ENCODE results near the gene CIB4. TPM values are rescaled to one million over a fixed set of nuclear protein-coding genes. Genes with fewer than 3 reads are reported as not detected.

The CIB4 gene
- total and polyA plus RNA-seq, 2 of the 13 experiments (the other 11 are each of a cell fraction or from before 2014, with no cell fraction given) = not detected

DNA sequence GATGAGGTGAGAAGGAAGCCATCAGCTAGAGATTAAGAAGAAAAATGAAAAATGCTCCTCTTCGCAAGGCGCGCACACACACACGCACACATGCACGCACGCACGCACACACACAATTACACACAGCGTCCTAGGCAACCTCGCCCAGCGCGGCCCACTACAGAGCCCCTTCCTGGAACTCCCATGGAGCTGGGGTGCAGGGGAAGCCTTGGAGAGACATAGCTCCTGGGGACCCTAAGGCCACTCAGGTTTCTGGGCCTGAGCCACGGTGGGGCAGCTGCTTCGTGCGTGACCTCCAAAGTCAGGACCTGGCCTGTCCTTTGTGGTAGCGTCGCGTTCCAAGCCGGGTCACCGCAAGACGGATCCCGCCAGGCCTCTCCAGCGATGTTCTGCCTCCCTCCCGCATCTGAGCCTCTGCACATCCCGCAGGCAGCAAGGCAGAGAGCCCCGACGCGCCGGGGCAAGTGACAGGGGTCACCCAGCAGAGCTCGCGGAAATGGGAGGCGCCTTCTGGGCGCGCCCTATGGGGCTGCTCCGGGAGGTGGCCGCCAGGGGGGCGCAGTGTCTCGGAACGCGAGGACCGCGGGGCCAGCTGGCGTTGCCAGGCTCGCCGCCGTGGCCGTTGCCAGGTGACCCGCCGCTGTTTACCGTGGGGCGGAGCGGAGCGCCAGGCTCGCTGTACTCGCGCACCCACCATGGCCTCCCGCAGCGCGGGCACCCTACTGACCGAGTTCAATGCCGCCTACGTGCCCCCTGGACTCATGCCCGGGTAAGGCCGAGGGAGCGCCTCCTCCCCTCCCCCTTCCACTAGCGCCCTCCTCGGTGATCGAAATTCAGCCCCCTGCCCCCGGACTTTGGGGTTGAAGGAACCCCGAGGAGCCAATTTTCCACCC lies 79.0 kb downstream of the CIB4 start (continued):
- TF ChIP-seq, protein P1, sequence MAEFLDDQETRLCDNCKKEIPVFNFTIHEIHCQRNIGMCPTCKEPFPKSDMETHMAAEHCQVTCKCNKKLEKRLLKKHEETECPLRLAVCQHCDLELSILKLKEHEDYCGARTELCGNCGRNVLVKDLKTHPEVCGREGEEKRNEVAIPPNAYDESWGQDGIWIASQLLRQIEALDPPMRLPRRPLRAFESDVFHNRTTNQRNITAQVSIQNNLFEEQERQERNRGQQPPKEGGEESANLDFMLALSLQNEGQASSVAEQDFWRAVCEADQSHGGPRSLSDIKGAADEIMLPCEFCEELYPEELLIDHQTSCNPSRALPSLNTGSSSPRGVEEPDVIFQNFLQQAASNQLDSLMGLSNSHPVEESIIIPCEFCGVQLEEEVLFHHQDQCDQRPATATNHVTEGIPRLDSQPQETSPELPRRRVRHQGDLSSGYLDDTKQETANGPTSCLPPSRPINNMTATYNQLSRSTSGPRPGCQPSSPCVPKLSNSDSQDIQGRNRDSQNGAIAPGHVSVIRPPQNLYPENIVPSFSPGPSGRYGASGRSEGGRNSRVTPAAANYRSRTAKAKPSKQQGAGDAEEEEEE (CRISPR knock-in tag; IDR thresholded peaks at IDR 0.05; ENCODE audit: borderline replicate concordance) = no peak
- 0 out of 2 replicates have a peak, but pooled peaks have one; percentile 56 for TF ChIP-seq ZNF780A (CRISPR knock-in tag; IDR thresholded peaks at IDR 0.05)
- TF ChIP-seq, protein P2, sequence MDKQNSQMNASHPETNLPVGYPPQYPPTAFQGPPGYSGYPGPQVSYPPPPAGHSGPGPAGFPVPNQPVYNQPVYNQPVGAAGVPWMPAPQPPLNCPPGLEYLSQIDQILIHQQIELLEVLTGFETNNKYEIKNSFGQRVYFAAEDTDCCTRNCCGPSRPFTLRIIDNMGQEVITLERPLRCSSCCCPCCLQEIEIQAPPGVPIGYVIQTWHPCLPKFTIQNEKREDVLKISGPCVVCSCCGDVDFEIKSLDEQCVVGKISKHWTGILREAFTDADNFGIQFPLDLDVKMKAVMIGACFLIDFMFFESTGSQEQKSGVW (CRISPR knock-in tag; IDR thresholded peaks at IDR 0.05; ENCODE audit: borderline replicate concordance) = no peak
- no peak for TF ChIP-seq ZNF335 (CRISPR knock-in tag; IDR thresholded peaks at IDR 0.05)
- peak; percentile 82 for TF ChIP-seq KDM2A (CRISPR knock-in tag; IDR thresholded peaks at IDR 0.05; ENCODE audit: borderline replicate concordance, low read depth)
- TF ChIP-seq POLR2AphosphoS5 (IDR thresholded peaks at IDR 0.05; ENCODE audit: low read depth, low read length) = no peak
- no peak for TF ChIP-seq JUNB (CRISPR knock-in tag; IDR thresholded peaks at IDR 0.05; ENCODE audit: borderline replicate concordance)
- 0 out of 2 replicates have a peak, but pooled peaks have one; percentile 46 for TF ChIP-seq CBFB (CRISPR knock-in tag; IDR thresholded peaks at IDR 0.05)
- TF ChIP-seq ZNF331 (CRISPR knock-in tag; IDR thresholded peaks at IDR 0.05) = peak; percentile 63; the same call in 1 of the 2 replicates
- TF ChIP-seq SALL2 (CRISPR knock-in tag; IDR thresholded peaks at IDR 0.05) = 0 out of 2 replicates have a peak, but pooled peaks have one; percentile 21
- no peak for TF ChIP-seq ZIK1 (CRISPR knock-in tag; IDR thresholded peaks at IDR 0.05; ENCODE audit: borderline replicate concordance, low read depth)
- peak; percentile 88 for TF ChIP-seq HNRNPL (IDR thresholded peaks at IDR 0.05; ENCODE audit: low read depth, low read length)
- no peak for TF ChIP-seq MEF2D (CRISPR knock-in tag; IDR thresholded peaks at IDR 0.05)
- TF ChIP-seq SOX13 (IDR thresholded peaks at IDR 0.05) = no peak
- TF ChIP-seq SOX13 (CRISPR knock-in tag; conservative IDR thresholded peaks at IDR 0.05 in 1 of 2, IDR thresholded peaks at IDR 0.05 in 1 of 2) = no peak
- no peak for TF ChIP-seq ZNF432 (CRISPR knock-in tag; IDR thresholded peaks at IDR 0.05; ENCODE audit: borderline replicate concordance)
- TF ChIP-seq, protein P3, sequence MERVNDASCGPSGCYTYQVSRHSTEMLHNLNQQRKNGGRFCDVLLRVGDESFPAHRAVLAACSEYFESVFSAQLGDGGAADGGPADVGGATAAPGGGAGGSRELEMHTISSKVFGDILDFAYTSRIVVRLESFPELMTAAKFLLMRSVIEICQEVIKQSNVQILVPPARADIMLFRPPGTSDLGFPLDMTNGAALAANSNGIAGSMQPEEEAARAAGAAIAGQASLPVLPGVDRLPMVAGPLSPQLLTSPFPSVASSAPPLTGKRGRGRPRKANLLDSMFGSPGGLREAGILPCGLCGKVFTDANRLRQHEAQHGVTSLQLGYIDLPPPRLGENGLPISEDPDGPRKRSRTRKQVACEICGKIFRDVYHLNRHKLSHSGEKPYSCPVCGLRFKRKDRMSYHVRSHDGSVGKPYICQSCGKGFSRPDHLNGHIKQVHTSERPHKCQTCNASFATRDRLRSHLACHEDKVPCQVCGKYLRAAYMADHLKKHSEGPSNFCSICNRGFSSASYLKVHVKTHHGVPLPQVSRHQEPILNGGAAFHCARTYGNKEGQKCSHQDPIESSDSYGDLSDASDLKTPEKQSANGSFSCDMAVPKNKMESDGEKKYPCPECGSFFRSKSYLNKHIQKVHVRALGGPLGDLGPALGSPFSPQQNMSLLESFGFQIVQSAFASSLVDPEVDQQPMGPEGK (CRISPR knock-in tag; IDR thresholded peaks at IDR 0.05) = peak; percentile 71; the same call in 1 of the 2 replicates
- TF ChIP-seq ZNF776 (CRISPR knock-in tag; IDR thresholded peaks at IDR 0.05) = no peak
- TF ChIP-seq ATF7-NPFF (CRISPR knock-in tag; IDR thresholded peaks at IDR 0.05; ENCODE audit: low read depth) = no peak
- TF ChIP-seq, protein P4, sequence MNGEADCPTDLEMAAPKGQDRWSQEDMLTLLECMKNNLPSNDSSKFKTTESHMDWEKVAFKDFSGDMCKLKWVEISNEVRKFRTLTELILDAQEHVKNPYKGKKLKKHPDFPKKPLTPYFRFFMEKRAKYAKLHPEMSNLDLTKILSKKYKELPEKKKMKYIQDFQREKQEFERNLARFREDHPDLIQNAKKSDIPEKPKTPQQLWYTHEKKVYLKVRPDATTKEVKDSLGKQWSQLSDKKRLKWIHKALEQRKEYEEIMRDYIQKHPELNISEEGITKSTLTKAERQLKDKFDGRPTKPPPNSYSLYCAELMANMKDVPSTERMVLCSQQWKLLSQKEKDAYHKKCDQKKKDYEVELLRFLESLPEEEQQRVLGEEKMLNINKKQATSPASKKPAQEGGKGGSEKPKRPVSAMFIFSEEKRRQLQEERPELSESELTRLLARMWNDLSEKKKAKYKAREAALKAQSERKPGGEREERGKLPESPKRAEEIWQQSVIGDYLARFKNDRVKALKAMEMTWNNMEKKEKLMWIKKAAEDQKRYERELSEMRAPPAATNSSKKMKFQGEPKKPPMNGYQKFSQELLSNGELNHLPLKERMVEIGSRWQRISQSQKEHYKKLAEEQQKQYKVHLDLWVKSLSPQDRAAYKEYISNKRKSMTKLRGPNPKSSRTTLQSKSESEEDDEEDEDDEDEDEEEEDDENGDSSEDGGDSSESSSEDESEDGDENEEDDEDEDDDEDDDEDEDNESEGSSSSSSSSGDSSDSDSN (CRISPR knock-in tag; IDR thresholded peaks at IDR 0.05) = peak; percentile 62
- TF ChIP-seq PLRG1 (conservative IDR thresholded peaks at IDR 0.05) = no peak
- TF ChIP-seq RXRA (CRISPR knock-in tag; IDR thresholded peaks at IDR 0.05) = peak; percentile 63; the same call in 1 of the 2 replicates

Data from HepG2 (cell line).